Spinal cord (tissue), 10 donors: ENCODE results near the gene EMC9. TPM values are rescaled to one million over a fixed set of nuclear protein-coding genes. Genes with fewer than 3 reads are reported as not detected.

Experiments
- DNase-seq, 6 donors: peaks; one replicate each; pipeline versions ENCODE4 v3.0.0 to v3.0.0-alpha.2; 2013 to 2015; ENCODE audit warnings: low spot score in 6 of 6, low read depth in 4 of 6
- H3K27ac ChIP-seq: one replicate; pipeline ENCODE4 v1.5.1; 2013; ENCODE audit warnings: low read depth, low read length, control low read depth
- H3K27me3 ChIP-seq: one replicate; pipeline ENCODE4 v1.6.1; 2013; ENCODE audit warnings: low read length; ENCODE audit not compliant: control insufficient read depth, insufficient read depth
- H3K36me3 ChIP-seq: one replicate; pipeline ENCODE4 v1.6.1; 2013; ENCODE audit warnings: low read length; ENCODE audit not compliant: control insufficient read depth, insufficient read depth
- H3K4me1 ChIP-seq: one replicate; pipeline ENCODE4 v1.6.1; 2013; ENCODE audit warnings: low read length; ENCODE audit not compliant: control insufficient read depth, insufficient read depth
- H3K4me3 ChIP-seq: one replicate; pipeline ENCODE4 v1.5.1; 2013; ENCODE audit warnings: low read depth, low read length, control low read depth
- H3K9me3 ChIP-seq: one replicate; pipeline ENCODE4 v1.6.1; 2013; ENCODE audit warnings: low read length; ENCODE audit not compliant: control insufficient read depth, insufficient read depth
- WGBS: methylation state at CpG from one replicate; pipeline ENCODE4 v1.1.5; 2013; ENCODE audit warnings: missing lambda C conversion rate; ENCODE audit not compliant: insufficient coverage; 5-methylcytosine and 5-hydroxymethylcytosine counted together
- polyA plus RNA-seq, 2 donors: library from polyadenylated mRNA; unstranded; fragments of 120-200 nt; gene quantifications; one replicate each; pipeline ENCODE4 v1.2.1, GENCODE V29; 2013; ENCODE audit not compliant: insufficient read length in 2 of 2
- small RNA-seq: library from RNA; depleted of rRNA; stranded (forward); fragments of <200 nt; gene quantifications from one replicate; pipeline ENCODE3, GENCODE V24; 2014; ENCODE audit warnings: low replicate concordance
- total RNA-seq, 2 donors: library from RNA; depleted of rRNA in 1 of 2; stranded (reverse); fragments of 120-200 nt in 1 of 2; fragments of >200 nt in 1 of 2; gene quantifications; one replicate each; pipeline versions ENCODE4 v1.2.3 to v1.2.4, GENCODE V29; 2013 to 2014
- donor health status: healthy.

The EMC9 gene
- total and polyA plus RNA-seq, 4 donors, result 11.0 to 37.2 (median 25.6) TPM

GRCh38 chr14:24093207-24093900 is 48.0 kb downstream of the EMC9 start:
- no peaks in the 10 kb centered on the region for H3K9me3 ChIP-seq
- no peak for DNase-seq
- peaks cover 3% of the 10 kb centered on the region for H3K36me3 ChIP-seq
- H3K4me3 ChIP-seq, result peak overlapping the region; percentile 65
- peak overlapping the region; percentile 42 for H3K27ac ChIP-seq
- H3K27me3 ChIP-seq, result no peaks in the 10 kb centered on the region
- H3K4me1 ChIP-seq, result peaks cover 31% of the 10 kb centered on the region
- 80% methylated on average over 19 of the region's 19 CpGs for WGBS

- 82% methylated on average over 2 of the region's 4 CpGs for WGBS
- peak in 1 of 6 donors; percentile 70 for DNase-seq
These were observed 48.7 kb downstream of the EMC9 start for GRCh38 chr14:24092505-24093206.

GRCh38 chr14:24092110-24092504 is 49.3 kb downstream of the EMC9 start:
- Histone ChIP-seq H3K27me3 (no peaks in the 10 kb centered on the region), H3K4me1 (peaks cover 31% of the 10 kb centered on the region), H3K27ac (no peak overlapping the region), H3K9me3 (no peaks in the 10 kb centered on the region), H3K36me3 (no peaks in the 10 kb centered on the region), H3K4me3 (no peak overlapping the region)
- no peak for DNase-seq

More at GRCh38 chr14:24092505-24093206, 48.7 kb downstream of the EMC9 start:
- Histone ChIP-seq H3K27ac (no peak overlapping the region), H3K36me3 (no peaks in the 10 kb centered on the region), H3K27me3 (no peaks in the 10 kb centered on the region), H3K9me3 (no peaks in the 10 kb centered on the region), H3K4me3 (no peak overlapping the region), H3K4me1 (peaks cover 31% of the 10 kb centered on the region)

GRCh38 chr14:24089890-24090289 is 51.5 kb downstream of the EMC9 start:
- Histone ChIP-seq H3K36me3 (no peaks in the 10 kb centered on the region), H3K27ac (no peak overlapping the region), H3K9me3 (no peaks in the 10 kb centered on the region), H3K4me3 (no peak overlapping the region), H3K27me3 (no peaks in the 10 kb centered on the region), H3K4me1 (peaks cover 22% of the 10 kb centered on the region)
- DNase-seq, result no peak
- WGBS, result 89% methylated on average over 4 of the region's 6 CpGs

Small RNA genes within 50 kb of the gene (small RNA-seq; reads per million reads assigned to genes)
- gene AL136295.4, result not detected
- gene IPO4, result not detected
- not detected for gene IRF9
- 0.32 reads per million, percentile 32 among the genes with 10 or more reads in this experiment for gene RNA5SP383

Other genes with a start within 250 kb of the EMC9 start
Only the 30 nearest of the 31 such genes appear.
- 10 to 100 TPM; 14.1 to 19.9 TPM for gene DHRS4, start 187.8 kb downstream of the EMC9 start, total RNA-seq
- gene DHRS4, start 187.8 kb downstream of the EMC9 start, polyA plus RNA-seq, result 10 to 100 TPM; 16.5 to 22.7 TPM
- 10 to 100 TPM in 1 of 2 donors, 1 to 10 TPM in 1; 5.6 to 22.5 TPM for gene DHRS4L2, start 152.7 kb downstream of the EMC9 start, total RNA-seq
- gene DHRS4L2, start 152.7 kb downstream of the EMC9 start, polyA plus RNA-seq, result 10 to 100 TPM; 10.8 to 17.0 TPM
- 10 to 100 TPM; 10.2 to 11.9 TPM for gene CARMIL3, start 89.6 kb downstream of the EMC9 start, total RNA-seq
- gene CARMIL3, start 89.6 kb downstream of the EMC9 start, polyA plus RNA-seq, result 10 to 100 TPM; 32.9 to 43.2 TPM
- gene CPNE6, start 70.0 kb downstream of the EMC9 start, total RNA-seq, result 10 to 100 TPM in 1 of 2 donors, 1 to 10 TPM in 1; 1.7 to 55.7 TPM
- 10 to 100 TPM; 14.1 to 15.1 TPM for gene CPNE6, start 70.0 kb downstream of the EMC9 start, polyA plus RNA-seq
- 1 to 10 TPM; 3.9 to 5.1 TPM for gene PCK2, start 47.3 kb downstream of the EMC9 start, total RNA-seq
- gene PCK2, start 47.3 kb downstream of the EMC9 start, polyA plus RNA-seq, result 1 to 10 TPM; 6.6 to 7.0 TPM
- 10 to 100 TPM; 62.1 to 66.9 TPM for gene DCAF11, start 26.8 kb downstream of the EMC9 start, total RNA-seq
- 10 to 100 TPM; 59.5 to 64.1 TPM for gene DCAF11, start 26.8 kb downstream of the EMC9 start, polyA plus RNA-seq
- gene NRL, start 26.6 kb downstream of the EMC9 start, total RNA-seq, result 1 to 10 TPM; 1.8 to 2.4 TPM
- 1 to 10 TPM; 3.5 to 4.8 TPM for gene NRL, start 26.6 kb downstream of the EMC9 start, polyA plus RNA-seq
- under 1 TPM in 1 of 2 donors, not detected in 1; 0.77 TPM for gene FITM1, start 10.9 kb downstream of the EMC9 start, total RNA-seq
- 1 to 10 TPM; 1.1 to 1.2 TPM for gene FITM1, start 10.9 kb downstream of the EMC9 start, polyA plus RNA-seq
- 100 to 1,000 TPM in 1 of 2 donors, 10 to 100 TPM in 1; 49.0 to 134 TPM for gene PSME1, start 5.4 kb downstream of the EMC9 start, total RNA-seq
- gene PSME1, start 5.4 kb downstream of the EMC9 start, polyA plus RNA-seq, result 100 to 1,000 TPM in 1 of 2 donors, 10 to 100 TPM in 1; 96.2 to 103 TPM
- gene PSME2, start 5.0 kb upstream of the EMC9 start, total RNA-seq, result 100 to 1,000 TPM in 1 of 2 donors, 10 to 100 TPM in 1; 59.4 to 136 TPM
- gene PSME2, start 5.0 kb upstream of the EMC9 start, polyA plus RNA-seq, result 100 to 1,000 TPM; 112 to 115 TPM
- gene RNF31, start 5.9 kb upstream of the EMC9 start, total RNA-seq, result 10 to 100 TPM; 17.8 to 47.3 TPM
- gene RNF31, start 5.9 kb upstream of the EMC9 start, polyA plus RNA-seq, result 10 to 100 TPM; 50.2 to 56.8 TPM
- 10 to 100 TPM; 50.0 to 81.4 TPM for gene IRF9, start 19.7 kb upstream of the EMC9 start, total RNA-seq
- 10 to 100 TPM; 68.6 to 74.0 TPM for gene IRF9, start 19.7 kb upstream of the EMC9 start, polyA plus RNA-seq
- 10 to 100 TPM; 18.7 to 21.8 TPM for gene REC8, start 30.5 kb upstream of the EMC9 start, total RNA-seq
- 100 to 1,000 TPM in 1 of 2 donors, 10 to 100 TPM in 1; 95.9 to 129 TPM for gene REC8, start 30.5 kb upstream of the EMC9 start, polyA plus RNA-seq
- gene IPO4, start 47.2 kb upstream of the EMC9 start, total RNA-seq, result 10 to 100 TPM in 1 of 2 donors, 1 to 10 TPM in 1; 9.2 to 28.2 TPM
- gene IPO4, start 47.2 kb upstream of the EMC9 start, polyA plus RNA-seq, result 10 to 100 TPM; 19.4 to 22.7 TPM
- 10 to 100 TPM; 36.6 to 62.9 TPM for gene TM9SF1, start 53.9 kb upstream of the EMC9 start, total RNA-seq
- gene TM9SF1, start 53.9 kb upstream of the EMC9 start, polyA plus RNA-seq, result 10 to 100 TPM; 30.7 to 36.8 TPM
- not detected for gene TSSK4, start 64.1 kb upstream of the EMC9 start, total RNA-seq
- gene TSSK4, start 64.1 kb upstream of the EMC9 start, polyA plus RNA-seq, result 10 to 100 TPM in 1 of 2 donors, 1 to 10 TPM in 1; 7.4 to 15.2 TPM
- 10 to 100 TPM; 23.2 to 44.2 TPM for gene CHMP4A, start 71.9 kb upstream of the EMC9 start, total RNA-seq
- 10 to 100 TPM; 48.9 to 62.9 TPM for gene CHMP4A, start 71.9 kb upstream of the EMC9 start, polyA plus RNA-seq
- 10 to 100 TPM; 22.1 to 46.2 TPM for gene MDP1, start 74.5 kb upstream of the EMC9 start, total RNA-seq
- gene MDP1, start 74.5 kb upstream of the EMC9 start, polyA plus RNA-seq, result 10 to 100 TPM; 19.5 to 21.3 TPM
- gene NEDD8, start 90.8 kb upstream of the EMC9 start, total RNA-seq, result 100 to 1,000 TPM in 1 of 2 donors, 10 to 100 TPM in 1; 79.6 to 278 TPM
- gene NEDD8, start 90.8 kb upstream of the EMC9 start, polyA plus RNA-seq, result 100 to 1,000 TPM; 229 to 250 TPM
- 10 to 100 TPM; 57.5 to 77.4 TPM for gene GMPR2, start 91.3 kb upstream of the EMC9 start, total RNA-seq
- gene GMPR2, start 91.3 kb upstream of the EMC9 start, polyA plus RNA-seq, result 10 to 100 TPM; 84.0 to 96.9 TPM
- 10 to 100 TPM; 41.9 to 64.1 TPM for gene TINF2, start 101.0 kb upstream of the EMC9 start, total RNA-seq
- gene TINF2, start 101.0 kb upstream of the EMC9 start, polyA plus RNA-seq, result 10 to 100 TPM; 51.8 to 59.1 TPM
- gene TGM1, start 121.6 kb upstream of the EMC9 start, total RNA-seq, result 1 to 10 TPM in 1 of 2 donors, under 1 TPM in 1; 0.99 to 6.2 TPM
- gene TGM1, start 121.6 kb upstream of the EMC9 start, polyA plus RNA-seq, result 1 to 10 TPM; 4.9 to 6.1 TPM
- gene RABGGTA, start 130.0 kb upstream of the EMC9 start, total RNA-seq, result 10 to 100 TPM; 23.1 to 23.5 TPM
- gene RABGGTA, start 130.0 kb upstream of the EMC9 start, polyA plus RNA-seq, result 10 to 100 TPM; 31.8 to 42.9 TPM
- 10 to 100 TPM; 12.6 to 20.2 TPM for gene DHRS1, start 158.2 kb upstream of the EMC9 start, total RNA-seq
- 10 to 100 TPM; 31.1 to 47.5 TPM for gene DHRS1, start 158.2 kb upstream of the EMC9 start, polyA plus RNA-seq
- 10 to 100 TPM; 18.7 to 21.5 TPM for gene NOP9, start 158.3 kb upstream of the EMC9 start, total RNA-seq
- gene NOP9, start 158.3 kb upstream of the EMC9 start, polyA plus RNA-seq, result 10 to 100 TPM; 25.7 to 27.7 TPM
- 10 to 100 TPM in 1 of 2 donors, 1 to 10 TPM in 1; 4.9 to 14.8 TPM for gene CIDEB, start 166.4 kb upstream of the EMC9 start, total RNA-seq
- gene CIDEB, start 166.4 kb upstream of the EMC9 start, polyA plus RNA-seq, result 1 to 10 TPM; 6.3 to 7.8 TPM
- gene LTB4R2, start 168.5 kb upstream of the EMC9 start, total RNA-seq, result 1 to 10 TPM; 1.4 to 3.6 TPM
- gene LTB4R2, start 168.5 kb upstream of the EMC9 start, polyA plus RNA-seq, result 1 to 10 TPM; 2.5 to 3.3 TPM
- 1 to 10 TPM; 2.7 to 2.8 TPM for gene LTB4R, start 169.9 kb upstream of the EMC9 start, total RNA-seq
- gene LTB4R, start 169.9 kb upstream of the EMC9 start, polyA plus RNA-seq, result 1 to 10 TPM; 3.8 to 6.2 TPM
- 1 to 10 TPM; 3.5 to 9.0 TPM for gene ADCY4, start 193.5 kb upstream of the EMC9 start, total RNA-seq
- 10 to 100 TPM; 11.9 to 16.0 TPM for gene ADCY4, start 193.5 kb upstream of the EMC9 start, polyA plus RNA-seq
- gene RIPK3, start 198.4 kb upstream of the EMC9 start, total RNA-seq, result 1 to 10 TPM; 1.4 to 3.1 TPM
- gene RIPK3, start 198.4 kb upstream of the EMC9 start, polyA plus RNA-seq, result 1 to 10 TPM; 1.4 to 2.0 TPM